ENCODE measurements around the gene SRPK2.

The SRPK2 gene

DNA sequence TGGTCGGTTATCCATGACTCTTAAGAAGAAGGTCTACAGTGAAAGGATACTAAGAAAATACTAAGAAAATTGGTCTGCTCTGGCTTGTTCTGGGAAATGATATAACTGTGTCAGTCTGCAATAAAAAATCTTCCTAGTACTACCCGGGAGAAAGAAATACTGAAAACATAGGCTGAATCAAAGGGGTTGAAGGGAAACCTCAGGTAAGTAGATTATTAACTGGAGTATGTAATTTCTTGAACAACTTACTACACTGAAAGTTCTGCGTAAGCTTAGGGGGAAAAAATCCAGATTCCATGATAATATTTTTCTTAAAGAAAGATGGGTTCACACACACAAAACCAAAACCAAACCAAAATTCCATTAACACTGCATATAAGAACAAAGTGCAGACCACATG is 231.4 kb downstream of the SRPK2 start:
- peak overlapping the region; percentile 2 to 44 (median 11) for H3K27ac Mint-ChIP-seq
- no peak overlapping the region for H3K4me3 Mint-ChIP-seq
- no peaks in the 10 kb centered on the region for H3K9me3 Mint-ChIP-seq

GRCh38 chr7:105156731-105157130 is 232.0 kb downstream of the SRPK2 start:
- Mint-ChIP-seq H3K9me3 (no peaks in the 10 kb centered on the region), H3K4me1 (no peaks in the 10 kb centered on the region), H3K27me3 (ENCODE audit: low read depth) (no peaks in the 10 kb centered on the region), H3K36me3 (ENCODE audit: low read depth) (peaks cover 21% of the 10 kb centered on the region), H3K4me3 (no peak overlapping the region), H3K27ac (peak overlapping the region in 2 of 3 experiments; percentile 2 to 44)
- TF ChIP-seq CTCF (IDR thresholded peaks at IDR 0.05; ENCODE audit: unreplicated experiment in 3 of 3), result no peak

More for the DNA sequence above, 231.4 kb downstream of the SRPK2 start:
- Mint-ChIP-seq H3K4me1 (no peaks in the 10 kb centered on the region), H3K36me3 (ENCODE audit: low read depth) (peaks cover 21% of the 10 kb centered on the region), H3K27me3 (ENCODE audit: low read depth) (no peaks in the 10 kb centered on the region)
- no peak for TF ChIP-seq CTCF (IDR thresholded peaks at IDR 0.05; ENCODE audit: unreplicated experiment in 3 of 3)

GRCh38 chr7:105154084-105154483 is 234.6 kb downstream of the SRPK2 start:
- no peaks in the 10 kb centered on the region for H3K4me1 Mint-ChIP-seq
- H3K36me3 Mint-ChIP-seq (ENCODE audit: low read depth), result peaks cover 26% of the 10 kb centered on the region
- H3K27ac Mint-ChIP-seq, result no peak overlapping the region
- H3K4me3 Mint-ChIP-seq, result no peak overlapping the region
- H3K9me3 Mint-ChIP-seq, result no peaks in the 10 kb centered on the region
- no peak for TF ChIP-seq CTCF (IDR thresholded peaks at IDR 0.05; ENCODE audit: unreplicated experiment in 3 of 3)
- no peaks in the 10 kb centered on the region for H3K27me3 Mint-ChIP-seq (ENCODE audit: low read depth)

DNA sequence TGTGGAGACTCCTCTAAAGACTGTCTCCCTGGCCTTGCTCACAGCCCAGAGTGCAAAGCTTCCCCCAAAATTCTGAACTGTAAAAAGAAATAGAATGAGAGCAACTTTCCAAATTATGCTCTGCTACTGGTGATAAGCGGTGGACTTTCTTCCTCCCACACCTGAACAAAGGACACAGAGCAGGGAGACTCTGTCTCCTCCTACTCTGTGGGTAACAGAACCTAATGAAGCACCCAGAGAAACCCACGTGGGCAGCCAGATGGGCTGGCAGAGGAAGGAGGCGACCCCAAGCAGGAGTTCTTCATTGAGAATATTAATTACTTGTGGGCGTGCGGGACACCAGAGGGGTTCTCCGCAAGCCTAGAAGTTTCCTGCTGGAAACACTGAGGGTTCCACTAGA is 235.2 kb downstream of the SRPK2 start:
- no peaks in the 10 kb centered on the region for H3K9me3 Mint-ChIP-seq
- peaks cover 26% of the 10 kb centered on the region for H3K36me3 Mint-ChIP-seq (ENCODE audit: low read depth)
- no peak overlapping the region for H3K4me3 Mint-ChIP-seq
- no peaks in the 10 kb centered on the region for H3K27me3 Mint-ChIP-seq (ENCODE audit: low read depth)
- no peak overlapping the region for H3K27ac Mint-ChIP-seq
- TF ChIP-seq CTCF (IDR thresholded peaks at IDR 0.05; ENCODE audit: unreplicated experiment in 3 of 3), result no peak
- H3K4me1 Mint-ChIP-seq, result no peaks in the 10 kb centered on the region

DNA sequence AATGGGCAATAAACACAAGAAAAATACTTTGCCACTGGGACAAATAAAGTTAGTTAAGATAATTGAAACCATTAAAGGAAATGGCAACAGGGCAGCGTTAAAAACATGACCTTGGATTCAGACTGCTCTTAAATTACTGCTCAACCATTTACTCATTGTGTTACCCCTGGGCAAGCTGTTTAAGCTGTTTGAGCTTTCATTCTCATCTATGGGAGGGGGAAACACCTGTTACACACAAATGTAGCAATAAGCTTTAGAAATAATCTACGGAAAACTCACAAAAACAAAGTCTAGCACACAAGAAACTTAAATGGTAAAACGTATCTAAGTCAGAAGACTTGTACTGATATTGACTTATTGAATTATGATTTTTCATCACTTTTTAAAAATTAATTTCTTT is 237.6 kb downstream of the SRPK2 start:
- TF ChIP-seq CTCF (IDR thresholded peaks at IDR 0.05; ENCODE audit: unreplicated experiment in 3 of 3), result no peak
- no peak overlapping the region for H3K4me3 Mint-ChIP-seq
- no peaks in the 10 kb centered on the region for H3K4me1 Mint-ChIP-seq
- no peak overlapping the region for H3K27ac Mint-ChIP-seq
- H3K9me3 Mint-ChIP-seq, result no peaks in the 10 kb centered on the region
- H3K27me3 Mint-ChIP-seq (ENCODE audit: low read depth), result no peaks in the 10 kb centered on the region
- H3K36me3 Mint-ChIP-seq (ENCODE audit: low read depth), result peaks cover 22% of the 10 kb centered on the region

DNA sequence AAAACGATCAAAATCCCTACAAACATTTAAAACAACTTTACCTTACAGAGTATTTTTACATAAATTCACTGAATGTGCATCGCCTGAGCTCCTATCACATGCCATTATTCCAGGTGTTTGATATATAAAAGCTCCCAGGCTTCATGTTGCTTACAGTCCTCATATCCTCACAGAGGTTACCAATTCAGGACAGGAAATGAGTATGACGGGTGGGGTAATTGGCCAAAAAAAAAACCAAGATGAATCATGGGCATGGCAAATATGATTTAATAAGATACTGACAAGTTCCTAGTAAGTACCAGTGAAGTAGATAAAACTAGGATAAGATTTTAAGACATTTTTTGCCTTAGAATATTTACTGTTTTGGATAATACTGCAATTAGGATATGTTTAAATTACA is 238.9 kb downstream of the SRPK2 start:
- Mint-ChIP-seq H3K9me3 (no peaks in the 10 kb centered on the region), H3K4me3 (no peak overlapping the region), H3K36me3 (ENCODE audit: low read depth) (peaks cover 20% of the 10 kb centered on the region), H3K27me3 (ENCODE audit: low read depth) (no peaks in the 10 kb centered on the region), H3K27ac (peak overlapping the region in 1 of 3 experiments; percentile 23), H3K4me1 (no peaks in the 10 kb centered on the region)
- TF ChIP-seq CTCF (IDR thresholded peaks at IDR 0.05; ENCODE audit: unreplicated experiment in 3 of 3), result no peak

Data from nephron (organoid).